Mucosa of stomach (tissue), 1 donor: ENCODE results near the gene AXL.

Experiments used
- H3K27me3 ChIP-seq: one replicate; pipeline ENCODE4 v1.7.0; 2013; ENCODE audit warnings: mild to moderate bottlenecking, low read length; ENCODE audit not compliant: control insufficient read depth, insufficient read depth
- H3K36me3 ChIP-seq: one replicate; pipeline ENCODE4 v1.7.0; 2013; ENCODE audit warnings: low read length; ENCODE audit not compliant: control insufficient read depth, insufficient read depth
- H3K4me1 ChIP-seq: one replicate; pipeline ENCODE4 v1.7.0; 2013; ENCODE audit warnings: mild to moderate bottlenecking, low read length; ENCODE audit not compliant: control insufficient read depth, insufficient read depth
- H3K4me3 ChIP-seq: one replicate; pipeline ENCODE4 v1.7.0; 2013; ENCODE audit warnings: low read length
- H3K9ac ChIP-seq: one replicate; pipeline ENCODE4 v1.7.0; 2013; ENCODE audit warnings: mild to moderate bottlenecking, low read length, moderate library complexity
- H3K9me3 ChIP-seq: one replicate; pipeline ENCODE4 v1.7.0; 2013; ENCODE audit warnings: mild to moderate bottlenecking, low read length, moderate library complexity; ENCODE audit not compliant: control insufficient read depth
- donor health status: Pancreatic carcinoma.

Gene AXL

GRCh38 chr19:41249707-41250423, 30.8 kb downstream of the AXL start:
- no peaks in the 10 kb centered on the region for H3K9me3 ChIP-seq
- no peaks in the 10 kb centered on the region for H3K36me3 ChIP-seq
- H3K4me3 ChIP-seq: no peak overlapping the region
- H3K27me3 ChIP-seq: no peaks in the 10 kb centered on the region
- no peaks in the 10 kb centered on the region for H3K4me1 ChIP-seq
- no peak overlapping the region for H3K9ac ChIP-seq

GRCh38 chr19:41253660-41254059, 34.6 kb downstream of the AXL start:
- no peaks in the 10 kb centered on the region for H3K36me3 ChIP-seq
- no peaks in the 10 kb centered on the region for H3K4me1 ChIP-seq

GRCh38 chr19:41255171-41255570, 36.1 kb downstream of the AXL start:
- H3K27me3 ChIP-seq: no peaks in the 10 kb centered on the region
- no peak overlapping the region for H3K9ac ChIP-seq
- H3K4me3 ChIP-seq: no peak overlapping the region
- H3K9me3 ChIP-seq: no peaks in the 10 kb centered on the region
- no peaks in the 10 kb centered on the region for H3K36me3 ChIP-seq
- H3K4me1 ChIP-seq: no peaks in the 10 kb centered on the region

More at GRCh38 chr19:41253660-41254059, 34.6 kb downstream of the AXL start:
- no peaks in the 10 kb centered on the region for H3K9me3 ChIP-seq
- no peaks in the 10 kb centered on the region for H3K27me3 ChIP-seq
- H3K9ac ChIP-seq: no peak overlapping the region
- H3K4me3 ChIP-seq: no peak overlapping the region

- Histone ChIP-seq H3K9ac (peak overlapping the region; percentile 82), H3K9me3 (no peaks in the 10 kb centered on the region), H3K27me3 (no peaks in the 10 kb centered on the region), H3K4me3 (peak overlapping the region; percentile 51), H3K36me3 (no peaks in the 10 kb centered on the region), H3K4me1 (peaks cover 14% of the 10 kb centered on the region)
Measured at GRCh38 chr19:41261474-41262190, 42.6 kb downstream of the AXL start.

- Histone ChIP-seq H3K36me3 (no peaks in the 10 kb centered on the region), H3K9ac (peak overlapping the region; percentile 82), H3K9me3 (no peaks in the 10 kb centered on the region), H3K4me3 (peak overlapping the region; percentile 51), H3K4me1 (peaks cover 25% of the 10 kb centered on the region), H3K27me3 (no peaks in the 10 kb centered on the region)
Measured at GRCh38 chr19:41263042-41263849, 44.2 kb downstream of the AXL start.

GRCh38 chr19:41263850-41264580, 45.0 kb downstream of the AXL start, which contains the start of gene HNRNPUL1:
TSS of gene HNRNPUL1 (plus strand) at chr19:41264372. CDS start at chr19:41264504, 132 bp downstream.
- no peaks in the 10 kb centered on the region for H3K27me3 ChIP-seq
- H3K4me3 ChIP-seq: peak within 1 kb of the TSS; percentile 53
- peaks cover 2% of the 10 kb centered on the region for H3K36me3 ChIP-seq
- H3K4me1 ChIP-seq: peaks cover 25% of the 10 kb centered on the region
- peak within 1 kb of the TSS; percentile 98 for H3K9ac ChIP-seq
- H3K9me3 ChIP-seq: no peaks in the 10 kb centered on the region

- H3K9ac ChIP-seq: peak overlapping the region; percentile 98
- no peaks in the 10 kb centered on the region for H3K9me3 ChIP-seq
- peaks cover 25% of the 10 kb centered on the region for H3K4me1 ChIP-seq
Measured at GRCh38 chr19:41264581-41265394, 45.8 kb downstream of the AXL start.

GRCh38 chr19:41265395-41266153, 46.6 kb downstream of the AXL start:
- Histone ChIP-seq H3K9ac (peak overlapping the region; percentile 98), H3K4me1 (peaks cover 25% of the 10 kb centered on the region), H3K36me3 (peaks cover 8% of the 10 kb centered on the region), H3K4me3 (peak overlapping the region; percentile 53), H3K9me3 (no peaks in the 10 kb centered on the region), H3K27me3 (no peaks in the 10 kb centered on the region)

More at GRCh38 chr19:41264581-41265394, 45.8 kb downstream of the AXL start:
- peak overlapping the region; percentile 53 for H3K4me3 ChIP-seq
- peaks cover 8% of the 10 kb centered on the region for H3K36me3 ChIP-seq
- H3K27me3 ChIP-seq: no peaks in the 10 kb centered on the region

GRCh38 chr19:41269055-41269454, 50.0 kb downstream of the AXL start:
- Histone ChIP-seq H3K4me3 (no peak overlapping the region), H3K9me3 (no peaks in the 10 kb centered on the region), H3K27me3 (no peaks in the 10 kb centered on the region), H3K9ac (no peak overlapping the region), H3K36me3 (peaks cover 34% of the 10 kb centered on the region), H3K4me1 (peaks cover 17% of the 10 kb centered on the region)

- H3K4me3 ChIP-seq: no peak overlapping the region
- H3K27me3 ChIP-seq: no peaks in the 10 kb centered on the region
- H3K36me3 ChIP-seq: peaks cover 39% of the 10 kb centered on the region
- H3K9me3 ChIP-seq: no peaks in the 10 kb centered on the region
- no peak overlapping the region for H3K9ac ChIP-seq
- H3K4me1 ChIP-seq: peaks cover 17% of the 10 kb centered on the region
Measured at GRCh38 chr19:41269571-41269970, 50.5 kb downstream of the AXL start.
